ENCODE results near the gene CACFD1.

Gene CACFD1

GRCh38 chr9:133459476-133460404, at the start of gene CACFD1:
CACFD1 (plus strand) TSS chr9:133459978; CDS start chr9:133460067, 89 bp downstream.
- DNase-seq (ENCODE audit: low read depth), result peak; percentile 46

- DNase-seq (ENCODE audit: low read depth), result no peak
Observed at GRCh38 chr9:133415170-133415569, 44.6 kb upstream of the CACFD1 start.

GRCh38 chr9:133417541-133418461, 42.0 kb upstream of the CACFD1 start, which contains the start of gene REXO4:
REXO4 (minus strand) TSS chr9:133418010; CDS start chr9:133417844, 166 bp downstream.
- peak; percentile 61 for DNase-seq (ENCODE audit: low read depth)

GRCh38 chr9:133419005-133419404, 40.8 kb upstream of the CACFD1 start:
- DNase-seq (ENCODE audit: low read depth), result no peak

- DNase-seq (ENCODE audit: low read depth), result no peak
Observed at GRCh38 chr9:133420392-133420827, 39.4 kb upstream of the CACFD1 start.

GRCh38 chr9:133421615-133422542, 37.9 kb upstream of the CACFD1 start, which contains the start of gene ADAMTS13:
ADAMTS13 (plus strand) TSS chr9:133422367; CDS start chr9:133422444, 77 bp downstream.
- DNase-seq (ENCODE audit: low read depth), result no peak

- DNase-seq (ENCODE audit: low read depth), result no peak
Observed at GRCh38 chr9:133423216-133423615, 36.6 kb upstream of the CACFD1 start.

GRCh38 chr9:133424187-133424586, 35.6 kb upstream of the CACFD1 start:
- no peak for DNase-seq (ENCODE audit: low read depth)

- DNase-seq (ENCODE audit: low read depth), result no peak
Observed at GRCh38 chr9:133425049-133425632, 34.6 kb upstream of the CACFD1 start.

- no peak for DNase-seq (ENCODE audit: low read depth)
Observed at GRCh38 chr9:133426011-133426410, 33.8 kb upstream of the CACFD1 start.

- no peak for DNase-seq (ENCODE audit: low read depth)
Observed at GRCh38 chr9:133427658-133428348, 32.0 kb upstream of the CACFD1 start.

- no peak for DNase-seq (ENCODE audit: low read depth)
Observed at GRCh38 chr9:133428617-133429101, 31.1 kb upstream of the CACFD1 start.

- no peak for DNase-seq (ENCODE audit: low read depth)
Observed at GRCh38 chr9:133429214-133429613, 30.6 kb upstream of the CACFD1 start.

GRCh38 chr9:133429641-133430161, 30.1 kb upstream of the CACFD1 start:
- DNase-seq (ENCODE audit: low read depth), result no peak

- DNase-seq (ENCODE audit: low read depth), result no peak
Observed at GRCh38 chr9:133430244-133430643, 29.5 kb upstream of the CACFD1 start.

- DNase-seq (ENCODE audit: low read depth), result no peak
Observed at GRCh38 chr9:133433351-133433843, 26.4 kb upstream of the CACFD1 start.

- no peak for DNase-seq (ENCODE audit: low read depth)
Observed at GRCh38 chr9:133436681-133437080, 23.1 kb upstream of the CACFD1 start.

- no peak for DNase-seq (ENCODE audit: low read depth)
Observed at GRCh38 chr9:133437753-133438531, 21.8 kb upstream of the CACFD1 start.

GRCh38 chr9:133439337-133439736, 20.4 kb upstream of the CACFD1 start:
- no peak for DNase-seq (ENCODE audit: low read depth)
